Measurements from ENCODE around the gene PARPBP.

GRCh38 chr12:102167821-102168604 lies 48.0 kb downstream of the PARPBP start:
- no peak for TF ChIP-seq POLR2A (IDR thresholded peaks at IDR 0.05)
- TF ChIP-seq CTCF (IDR thresholded peaks at IDR 0.05 in 4 of 5, conservative IDR thresholded peaks at IDR 0.05 in 1 of 5): no peak

Data from gastrocnemius medialis (tissue), 4 donors.